Natural killer cell (primary cell): ENCODE measurements around the gene TIPIN. TPM values are rescaled to one million over a fixed set of nuclear protein-coding genes. Genes with fewer than 3 reads are reported as not detected.

Experiments
- ATAC-seq, 3 donors: fragments of 150-1000 bp in 2 of 3; fragments of 200-7000 bp in 1 of 3; cut with Tn5 transposase; 1 replicate in 1 of 3; 2 replicates in 2 of 3; pipeline ENCODE4 v1.10.0; 2021; ENCODE audit warnings: mild to moderate bottlenecking in 2 of 3, moderate library complexity in 2 of 3
- DNase-seq, 2 donors: peaks; one replicate each; pipeline versions ENCODE4 v3.0.0 to v3.0.0-alpha.2; 2013 to 2021; ENCODE audit warnings: mixed read lengths in 1 of 2
- H3K27ac ChIP-seq: one replicate; pipeline ENCODE4 v1.5.1; 2013; ENCODE audit warnings: mild to moderate bottlenecking, low read length
- H3K27me3 ChIP-seq: one replicate; pipeline ENCODE4 v1.6.1; 2013; ENCODE audit warnings: low read length; ENCODE audit not compliant: control insufficient read depth, insufficient read depth
- H3K36me3 ChIP-seq: one replicate; pipeline ENCODE4 v1.6.1; 2013; ENCODE audit warnings: low read length; ENCODE audit not compliant: control insufficient read depth, insufficient read depth
- H3K4me1 ChIP-seq: one replicate; pipeline ENCODE4 v1.6.1; 2013; ENCODE audit warnings: low read length; ENCODE audit not compliant: control insufficient read depth, insufficient read depth
- H3K4me3 ChIP-seq: one replicate; pipeline ENCODE4 v1.5.1; 2013; ENCODE audit warnings: low read length
- H3K9me3 ChIP-seq: one replicate; pipeline ENCODE4 v1.6.1; 2013; ENCODE audit warnings: low read length; ENCODE audit not compliant: control insufficient read depth, insufficient read depth
- H3K27ac Mint-ChIP-seq, 2 donors: one replicate each; pipeline ENCODE4 v1.8.0; 2022; ENCODE audit warnings: mild to moderate bottlenecking in 2 of 2, mixed read lengths in 2 of 2, moderate library complexity in 1 of 2
- H3K27me3 Mint-ChIP-seq, 2 donors: one replicate each; pipeline ENCODE4 v1.8.0; 2022; ENCODE audit warnings: low read depth in 2 of 2, mixed read lengths in 2 of 2
- H3K36me3 Mint-ChIP-seq: one replicate; pipeline ENCODE4 v1.8.0; 2022; ENCODE audit warnings: mixed read lengths
- H3K4me1 Mint-ChIP-seq, 2 donors: one replicate each; pipeline ENCODE4 v1.8.0; 2022; ENCODE audit warnings: mixed read lengths in 2 of 2
- H3K4me3 Mint-ChIP-seq: one replicate; pipeline ENCODE4 v1.8.0; 2022; ENCODE audit warnings: mild to moderate bottlenecking, moderate library complexity, mixed read lengths
- H3K9me3 Mint-ChIP-seq, 2 donors: one replicate each; pipeline ENCODE4 v1.8.0; 2022; ENCODE audit warnings: mixed read lengths in 2 of 2
- CTCF ChIP-seq: fragments of 200-600 bp; IDR thresholded peaks from one replicate; pipeline ENCODE4 v1.8.0; 2022; ENCODE audit warnings: antibody characterized with exemption
- WGBS: methylation state at CpG from one replicate; pipeline ENCODE4 v1.1.7; 2013; ENCODE audit warnings: missing lambda C conversion rate; ENCODE audit not compliant: insufficient coverage; 5-methylcytosine and 5-hydroxymethylcytosine counted together
- intact Hi-C: fragments of 100-400 bp; cut with micrococcal nuclease; formaldehyde crosslinking; loops from one replicate; pipeline ENCODE4 v1.14.2; 2022
- total RNA-seq, 4 donors: library from RNA; stranded (reverse); fragments of 120-200 nt in 1 of 4; gene quantifications; one replicate each; pipeline versions ENCODE4 v1.2.3 to v1.2.4, GENCODE V29; 2013 to 2022

Gene TIPIN
- total RNA-seq, 3 donors from 2014 or later (not counting 1 experiment from before 2014, with no cell fraction given) = 2.6 to 5.5 (median 5.3) TPM

GRCh38 chr15:66389859-66390381 lies 33.4 kb upstream of the TIPIN start:
- no peaks in the 10 kb centered on the region for H3K27me3 ChIP-seq
- no peak for TF ChIP-seq CTCF
- peak in 1 of 2 donors; percentile 29 for DNase-seq

DNA sequence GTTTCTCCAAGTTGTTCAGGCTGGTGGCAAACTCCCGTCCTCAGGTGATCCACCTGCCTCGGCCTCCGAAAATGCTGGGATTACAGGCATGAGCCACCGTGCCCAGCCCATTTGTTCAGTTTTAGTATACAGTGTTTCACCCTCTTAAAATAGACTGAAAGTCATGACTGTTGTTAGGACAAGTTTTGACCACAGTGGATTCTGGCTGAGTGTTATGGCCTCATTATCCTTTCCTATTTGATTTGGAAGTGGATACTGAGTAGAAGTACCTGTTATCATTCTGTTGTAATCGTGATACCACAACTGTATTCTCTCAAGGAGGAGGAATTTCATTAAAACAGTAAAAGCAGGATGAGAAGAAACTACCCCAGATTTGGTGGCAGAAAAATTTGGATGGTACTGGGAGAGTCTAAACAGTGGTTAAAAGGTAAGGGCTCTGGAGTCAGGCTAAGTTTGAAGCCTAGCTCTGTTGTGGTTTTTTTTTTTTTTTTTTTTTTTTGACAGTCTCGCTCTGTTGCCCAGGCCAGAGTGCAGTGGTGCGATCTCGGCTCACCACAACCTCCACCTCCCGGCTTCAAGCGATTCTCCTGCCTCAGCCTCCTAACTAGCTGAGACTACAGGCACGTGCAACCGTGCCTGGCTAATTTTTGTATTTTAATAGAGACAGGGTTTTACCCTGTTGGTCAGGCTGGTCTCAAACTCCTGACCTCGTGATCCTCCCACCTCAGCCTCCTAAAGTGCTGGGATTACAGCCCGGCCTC lies 32.8 kb upstream of the TIPIN start:
- H3K4me1 ChIP-seq = peaks cover 43% of the 10 kb centered on the region
- Mint-ChIP-seq H3K4me1 (peaks cover 69 to 70% of the 10 kb centered on the region in 2 donors), H3K9me3 (no peaks in the 10 kb centered on the region), H3K27ac (peak overlapping the region; percentile 85 to 98), H3K27me3 (no peaks in the 10 kb centered on the region), H3K36me3 (no peaks in the 10 kb centered on the region), H3K4me3 (peak overlapping the region; percentile 91)
- H3K9me3 ChIP-seq = no peaks in the 10 kb centered on the region
- intact Hi-C loops = no loop called here
- H3K4me3 ChIP-seq = no peak overlapping the region
- no peak for TF ChIP-seq CTCF
- H3K36me3 ChIP-seq = no peaks in the 10 kb centered on the region
- WGBS = 36% methylated on average over 12 of the region's 14 CpGs
- no peaks in the 10 kb centered on the region for H3K27me3 ChIP-seq
- H3K27ac ChIP-seq = peak overlapping the region; percentile 31
- ATAC-seq = no peak
- peak; percentile 18 to 37 for DNase-seq

More at GRCh38 chr15:66389859-66390381, 33.4 kb upstream of the TIPIN start:
- intact Hi-C loops = no loop called here
- peak overlapping the region; percentile 85 to 98 for H3K27ac Mint-ChIP-seq
- ATAC-seq = no peak
- H3K9me3 Mint-ChIP-seq = no peaks in the 10 kb centered on the region
- peak overlapping the region; percentile 85 for H3K4me3 Mint-ChIP-seq
- Histone ChIP-seq H3K4me3 (no peak overlapping the region), H3K9me3 (no peaks in the 10 kb centered on the region), H3K36me3 (no peaks in the 10 kb centered on the region), H3K27ac (peak overlapping the region; percentile 31), H3K4me1 (peaks cover 43% of the 10 kb centered on the region)
- H3K27me3 Mint-ChIP-seq = no peaks in the 10 kb centered on the region
- H3K4me1 Mint-ChIP-seq = peaks cover 73 to 74% of the 10 kb centered on the region in 2 donors
- no peaks in the 10 kb centered on the region for H3K36me3 Mint-ChIP-seq

GRCh38 chr15:66388576-66388975 lies 32.1 kb upstream of the TIPIN start:
- Mint-ChIP-seq H3K27me3 (no peaks in the 10 kb centered on the region), H3K36me3 (no peaks in the 10 kb centered on the region), H3K4me1 (peaks cover 63 to 64% of the 10 kb centered on the region in 2 donors), H3K27ac (peak overlapping the region; percentile 98 to 99), H3K4me3 (peak overlapping the region; percentile 91), H3K9me3 (no peaks in the 10 kb centered on the region)
- H3K27ac ChIP-seq = no peak overlapping the region
- H3K4me1 ChIP-seq = peaks cover 43% of the 10 kb centered on the region
- H3K4me3 ChIP-seq = no peak overlapping the region
- intact Hi-C loops = no loop called here
- no peaks in the 10 kb centered on the region for H3K9me3 ChIP-seq
- H3K36me3 ChIP-seq = no peaks in the 10 kb centered on the region
- WGBS = 76% methylated on average over 3 of the region's 5 CpGs
- H3K27me3 ChIP-seq = no peaks in the 10 kb centered on the region
- DNase-seq (no peak), ATAC-seq (no peak)
- no peak for TF ChIP-seq CTCF
